DMS114 treated with DMSO at 0.1 percent for 48 hours (cell line): Measurements from ENCODE around the gene LINGO1.

ENCODE experiments used
- DNase-seq: peaks from one replicate; lab custom pipeline; 2025; ENCODE audit not compliant: unreplicated experiment; lab: John Stamatoyannopoulos, UW

Gene LINGO1

GRCh38 chr15:77617476-77618230 lies 15.1 kb downstream of the LINGO1 start:
- no peak for DNase-seq

- DNase-seq, result no peak
Measured at GRCh38 chr15:77616072-77616471, 16.6 kb downstream of the LINGO1 start.

DNA sequence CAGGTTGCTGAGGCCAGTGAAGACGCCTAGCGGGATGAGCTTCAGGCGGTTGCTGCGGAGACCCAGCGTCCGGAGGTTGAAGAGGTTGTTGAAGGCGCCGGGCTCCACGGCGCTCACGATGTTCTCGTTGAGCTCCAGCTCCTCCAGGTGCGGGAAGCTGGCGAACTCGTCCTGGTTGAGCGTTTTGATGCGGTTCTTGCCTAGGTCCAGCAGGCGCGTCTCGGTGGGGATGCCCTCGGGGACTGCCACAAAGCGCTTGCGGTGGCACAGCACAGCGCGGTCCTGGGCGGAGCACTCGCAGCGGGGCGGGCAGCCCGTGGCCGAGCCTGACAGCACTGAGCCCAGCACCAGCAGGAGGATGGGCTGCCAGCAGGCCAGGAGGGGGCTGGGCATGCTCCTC lies 17.2 kb downstream of the LINGO1 start:
- no peak for DNase-seq

DNA sequence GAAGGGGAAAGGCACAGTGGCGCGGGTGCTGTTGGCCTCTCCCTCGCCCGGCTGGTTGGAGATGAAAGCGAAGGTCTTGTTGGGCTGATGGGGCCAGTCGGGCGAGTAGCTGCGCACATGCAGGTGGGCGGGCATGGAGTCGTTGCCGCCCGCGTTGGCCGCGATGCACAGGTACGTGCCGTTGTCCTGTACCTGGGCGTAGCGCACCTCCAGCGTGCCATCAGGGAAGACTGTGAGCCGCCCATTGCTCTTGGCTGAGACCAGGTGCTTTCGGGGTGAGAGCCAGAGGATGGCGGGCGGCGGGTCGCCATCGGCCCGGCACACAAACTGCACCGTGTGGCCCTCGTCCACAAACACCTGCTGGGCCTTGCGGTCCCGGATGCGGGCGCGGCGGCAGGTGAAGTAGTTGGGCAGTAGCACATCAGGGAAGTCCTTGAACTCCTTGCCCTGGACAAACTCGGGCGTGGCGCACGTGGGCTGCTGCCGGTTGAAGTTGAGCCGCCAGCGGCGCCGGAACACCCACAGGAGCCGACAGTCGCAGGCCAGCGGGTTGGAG lies 18.4 kb downstream of the LINGO1 start:
- DNase-seq, result no peak

GRCh38 chr15:77613814-77614213 lies 18.9 kb downstream of the LINGO1 start:
- no peak for DNase-seq

DNA sequence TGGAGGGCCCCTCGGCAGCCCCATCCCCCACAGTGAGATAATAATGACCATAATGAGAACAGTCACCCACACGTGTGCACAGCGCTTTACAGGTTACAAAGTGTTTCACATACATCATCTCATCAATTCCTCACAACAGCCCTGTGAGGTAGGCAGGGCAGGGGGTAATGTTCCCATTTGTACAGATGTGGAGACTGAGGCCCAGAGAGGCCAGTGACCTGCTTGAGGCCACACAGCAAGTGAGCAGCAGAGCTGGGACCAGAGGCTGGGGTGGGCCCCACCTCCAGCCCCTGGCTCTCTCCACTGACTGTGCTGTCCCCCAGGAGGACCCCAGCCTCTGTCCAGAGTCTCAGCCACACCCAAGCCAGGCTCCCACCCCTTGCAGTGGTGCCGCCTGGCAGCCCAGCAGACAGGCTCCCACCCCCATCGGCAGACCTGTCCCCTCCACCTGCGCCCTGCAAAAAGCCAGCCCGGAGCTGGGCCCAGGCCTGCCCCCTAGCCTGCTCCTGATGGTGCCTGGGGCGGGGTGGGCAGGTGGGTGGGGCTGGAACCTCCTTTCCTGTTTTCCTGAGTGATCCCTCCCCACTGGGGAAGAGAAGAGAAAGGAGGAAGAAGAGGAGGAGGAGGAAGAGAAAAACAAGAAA lies 19.6 kb downstream of the LINGO1 start:
- no peak for DNase-seq

GRCh38 chr15:77611767-77612166 lies 20.9 kb downstream of the LINGO1 start:
- DNase-seq, result no peak

- DNase-seq, result no peak
Measured at GRCh38 chr15:77610731-77611130, 22.0 kb downstream of the LINGO1 start.

DNA sequence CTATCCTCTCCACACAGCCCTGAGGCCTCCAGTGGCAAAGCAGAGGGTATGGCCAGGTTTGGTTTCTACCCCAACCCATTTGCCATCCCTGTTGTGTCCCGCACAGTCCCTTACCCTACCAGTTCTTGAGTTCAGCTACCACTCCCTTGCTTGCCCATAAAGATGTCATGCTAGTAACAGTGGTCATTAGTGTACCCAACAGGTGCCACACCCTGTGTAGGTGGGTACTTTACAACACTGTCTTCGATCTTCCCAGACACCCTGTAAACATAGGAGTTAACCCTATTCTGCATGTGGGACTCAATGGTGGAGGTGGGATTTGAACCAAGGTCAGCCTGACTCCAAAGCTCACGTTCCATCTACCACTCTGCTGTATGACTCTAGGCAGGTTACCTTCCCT lies 23.2 kb downstream of the LINGO1 start:
- DNase-seq, result no peak

GRCh38 chr15:77608774-77609173 lies 23.9 kb downstream of the LINGO1 start:
- no peak for DNase-seq

DNA sequence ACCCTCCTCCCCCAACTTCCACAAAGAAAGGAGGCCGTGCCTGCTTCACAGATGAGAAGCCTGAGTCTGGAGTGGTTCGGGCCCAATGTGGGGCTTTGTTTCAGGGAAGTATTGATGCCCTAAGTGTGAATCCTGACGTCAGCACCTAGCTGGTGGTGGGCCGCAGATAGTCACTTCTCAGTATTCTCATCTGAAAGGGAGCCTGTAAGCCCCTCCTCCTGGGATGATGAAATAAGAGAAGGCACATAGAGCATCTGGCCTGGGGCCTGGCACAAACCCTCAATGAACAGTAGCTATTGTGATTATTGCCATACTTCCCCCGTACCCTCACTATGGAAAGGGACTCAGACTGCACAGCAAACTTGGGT lies 24.8 kb downstream of the LINGO1 start:
- DNase-seq, result no peak

DNA sequence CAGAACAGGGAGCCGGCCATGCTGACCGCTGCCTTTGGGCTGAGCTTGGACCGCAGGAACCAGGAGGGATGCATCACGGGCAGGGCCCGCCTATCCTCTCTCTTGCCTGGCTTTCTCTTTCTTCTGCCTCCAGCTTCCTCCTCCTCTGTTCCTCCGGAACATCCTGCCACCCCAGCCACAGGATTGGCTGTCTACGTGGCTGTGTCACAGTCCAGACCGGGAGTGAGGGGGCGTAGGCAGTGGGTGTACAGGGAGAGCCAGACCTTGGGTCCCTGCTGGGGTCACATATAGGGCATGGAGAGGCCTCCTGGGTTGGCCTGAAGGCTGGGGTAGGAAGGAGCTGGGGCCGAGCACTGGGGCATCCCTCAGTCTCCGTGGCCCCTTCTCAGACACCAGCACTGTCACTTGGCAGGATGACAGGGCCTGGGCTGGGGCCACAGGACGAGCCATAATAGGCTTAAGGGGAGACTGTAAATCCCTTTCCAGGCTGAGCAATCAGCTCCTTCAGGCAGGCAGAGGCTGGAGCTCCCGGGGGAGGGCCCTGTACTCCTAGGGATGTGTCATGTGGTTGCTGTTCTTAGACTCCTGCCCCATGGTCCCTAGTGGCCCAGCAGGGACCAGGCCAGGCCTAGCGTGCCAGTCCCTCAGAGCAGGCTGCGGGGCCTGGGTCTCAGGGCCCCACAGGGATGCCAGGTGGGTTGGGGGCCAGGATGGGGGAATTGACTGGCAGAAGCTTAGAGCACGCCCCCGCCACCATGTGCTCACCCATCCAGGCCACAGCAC lies 25.4 kb downstream of the LINGO1 start:
- DNase-seq, result no peak

- DNase-seq, result no peak
Measured at GRCh38 chr15:77606142-77607034, 26.3 kb downstream of the LINGO1 start.

DNA sequence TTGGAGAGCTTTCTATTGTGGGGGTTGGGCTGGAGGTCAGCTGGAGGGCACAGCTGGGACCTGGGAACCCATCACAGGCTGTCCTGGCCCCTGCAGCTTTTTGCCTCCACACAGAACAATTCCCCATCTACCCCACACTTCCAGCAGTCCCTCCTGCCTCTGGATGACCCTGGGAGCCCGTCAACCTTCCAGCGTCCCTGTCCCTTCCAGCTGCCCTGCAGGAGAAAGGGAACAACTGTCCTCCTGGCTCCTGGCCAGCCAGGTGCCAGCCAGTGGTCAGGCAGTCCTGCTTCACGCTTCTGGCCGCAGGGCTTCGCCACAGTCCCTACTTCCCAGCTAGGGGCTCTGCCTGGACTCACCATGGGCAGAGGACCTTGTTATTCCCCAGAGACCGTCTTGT lies 27.2 kb downstream of the LINGO1 start:
- DNase-seq, result no peak

DNA sequence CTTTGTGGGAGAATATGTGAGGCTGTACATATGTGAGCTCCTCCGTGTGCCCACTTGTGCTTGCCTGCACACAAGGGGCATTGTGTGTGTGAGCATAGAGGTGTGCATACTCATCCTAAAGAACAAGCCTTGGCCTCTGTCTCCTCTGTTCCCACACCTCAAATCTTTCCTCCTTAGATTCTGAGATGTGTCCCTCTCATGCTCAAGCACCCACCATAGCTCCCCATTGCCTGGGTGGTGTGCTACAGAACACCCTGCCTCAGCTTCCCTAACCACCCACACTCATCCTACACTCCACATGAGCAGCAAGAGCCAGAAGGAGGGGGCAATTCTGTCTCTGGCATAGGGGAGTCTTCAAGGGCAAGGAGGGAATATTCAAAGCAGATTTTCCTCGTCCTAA lies 27.7 kb downstream of the LINGO1 start:
- DNase-seq, result no peak

DNA sequence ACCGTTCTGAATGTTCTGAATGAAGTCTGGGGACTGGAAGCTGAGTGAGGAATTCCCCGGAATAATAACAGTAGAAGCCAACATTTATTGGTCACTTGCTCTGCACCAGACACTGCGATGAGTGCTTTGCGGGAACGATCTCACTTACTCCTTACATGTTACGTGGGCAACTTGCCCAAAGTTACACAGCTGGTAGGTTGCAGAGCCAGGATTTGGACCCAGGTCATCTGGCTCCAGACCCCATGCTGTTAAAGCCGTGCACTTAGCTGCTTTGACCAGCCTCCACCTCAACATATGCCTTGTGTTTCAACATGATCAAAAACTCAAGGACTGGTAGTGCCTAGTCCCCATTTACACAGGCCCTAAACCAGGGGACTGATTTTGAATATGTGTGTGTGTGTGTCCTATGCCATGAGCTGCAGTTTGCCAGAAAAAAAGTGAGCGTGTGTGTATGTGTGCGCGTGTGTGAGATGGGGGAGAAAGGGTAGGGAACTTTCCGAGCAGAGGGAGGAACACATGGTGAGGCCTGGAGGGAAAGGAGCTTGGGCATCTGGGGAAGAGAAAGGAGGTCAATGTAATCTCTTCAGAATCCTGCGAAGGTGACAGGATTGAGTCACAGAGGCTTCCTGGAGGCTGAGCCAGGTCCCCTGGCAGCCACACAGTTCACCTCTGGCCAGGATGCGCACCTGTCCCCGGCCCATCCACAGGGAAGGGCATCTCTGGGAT lies 28.9 kb downstream of the LINGO1 start:
- DNase-seq, result no peak

DNA sequence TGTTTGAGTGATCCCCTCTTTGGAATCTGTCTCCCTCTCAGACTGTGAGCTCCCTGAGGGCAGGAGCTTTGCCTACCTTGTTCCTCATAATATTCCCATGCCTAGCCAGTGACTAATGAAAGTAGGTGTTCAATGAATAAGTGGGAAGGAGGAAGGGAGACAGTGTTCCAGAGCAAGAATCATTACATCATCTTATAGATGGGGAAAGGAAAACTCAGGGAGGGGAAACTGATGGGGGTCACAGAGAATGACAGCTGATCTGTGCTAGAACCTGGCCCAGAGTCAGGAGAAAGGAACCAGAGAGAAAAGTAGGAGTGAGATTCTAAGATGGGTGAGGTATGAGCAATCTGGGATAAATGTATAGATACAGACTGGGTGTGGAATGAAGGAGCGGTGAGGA lies 29.9 kb downstream of the LINGO1 start:
- no peak for DNase-seq

DNA sequence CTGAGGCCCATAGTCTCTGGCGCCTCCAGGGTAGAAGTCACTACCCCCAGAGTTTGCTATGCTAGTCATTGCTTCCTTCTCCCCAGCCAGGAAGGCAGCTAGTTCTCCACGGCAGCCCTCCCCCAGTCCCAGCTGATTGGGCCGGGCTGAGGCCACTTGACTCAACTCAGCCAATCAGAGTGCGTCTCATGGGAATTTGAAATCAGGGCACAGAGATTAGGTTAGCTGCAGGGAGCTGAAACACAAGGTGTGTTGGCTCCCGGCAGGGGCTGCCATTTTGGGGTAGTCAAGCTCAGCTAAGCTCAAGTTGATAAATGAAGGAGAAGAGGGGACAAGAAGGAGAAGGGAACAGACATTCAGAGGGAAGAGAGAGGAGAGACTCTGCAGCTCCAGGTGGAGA lies 32.8 kb downstream of the LINGO1 start:
- DNase-seq, result no peak

DNA sequence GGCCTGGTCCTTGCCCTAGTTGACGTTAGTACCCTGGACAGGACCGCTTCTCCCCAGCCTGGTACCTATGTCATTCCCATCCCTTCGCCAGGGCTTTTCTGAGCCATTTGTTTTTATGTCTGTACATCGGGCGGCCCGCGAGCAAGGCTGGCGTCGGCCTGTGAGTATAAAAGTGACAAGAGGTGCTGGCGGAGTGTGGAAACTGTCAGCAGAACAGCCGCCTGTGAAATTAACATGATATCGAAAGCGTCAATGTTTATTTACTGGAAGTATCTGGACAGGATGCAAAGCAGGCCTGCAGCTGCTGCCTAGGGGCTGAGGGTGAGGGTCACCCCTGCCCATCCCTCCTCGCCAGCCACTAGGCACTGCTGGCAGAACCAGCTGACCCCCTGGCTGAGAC lies 33.4 kb downstream of the LINGO1 start:
- DNase-seq, result no peak

DNA sequence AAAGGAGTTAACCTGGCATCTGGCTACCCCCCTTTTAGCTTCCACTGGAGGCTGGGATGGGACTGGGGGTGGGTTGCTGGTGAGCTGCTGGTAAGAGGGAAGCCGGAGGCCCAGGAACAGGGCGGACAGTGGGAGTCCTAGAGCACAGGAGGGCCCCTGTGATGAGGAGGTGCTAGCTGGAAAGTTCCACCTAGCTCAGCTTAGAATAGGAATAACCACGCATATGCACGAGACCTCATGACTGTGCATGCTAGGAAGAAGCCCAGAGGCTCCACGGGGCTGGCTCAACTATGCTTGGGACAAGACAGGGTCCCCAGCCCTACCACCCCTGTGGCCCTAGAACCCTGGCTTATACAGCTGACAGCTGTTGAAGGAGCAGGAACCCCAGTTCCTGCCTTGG lies 34.1 kb downstream of the LINGO1 start:
- no peak for DNase-seq
